SK-N-SH (cell line): ENCODE measurements around the gene EDC4. TPM values are rescaled to one million over a fixed set of nuclear protein-coding genes. Genes with fewer than 3 reads are reported as not detected.
"Not testable (repeated sequence)": the region's sequence is repeated elsewhere in the genome, so short reads cannot be mapped to it uniquely, and the experiment has no call there.

ENCODE experiments used
- CTCF ChIA-PET: fragments of 300-600, 350-600 bp; formaldehyde crosslinking; extraction: SDS; loops from one replicate; lab custom pipeline; 2021; lab: Yijun Ruan, JAX
- POLR2A ChIA-PET: fragments of 350-600 bp; sonication (Branson Sonifier 250); formaldehyde crosslinking; extraction: SDS; loops from one replicate; lab custom pipeline; 2020; ENCODE audit warnings: antibody characterized with exemption, inconsistent platforms; lab: Yijun Ruan, JAX
- DNase-seq: peaks from one replicate; pipeline ENCODE4 v3.0.0; 2012
- H2AFZ ChIP-seq: fragments of 200-600 bp; sonication (generic); 2 replicates; pipeline ENCODE4 v1.8.1; 2016; ENCODE audit warnings: antibody characterized with exemption, mild to moderate bottlenecking, low read depth
- H3F3A ChIP-seq: fragments of 200-600 bp; sonication (generic); replicated peaks from 2 replicates; pipeline ENCODE3; 2016; ENCODE audit warnings: antibody characterized with exemption, mild to moderate bottlenecking; ENCODE audit not compliant: insufficient read depth
- H3K27ac ChIP-seq, 2 experiments: fragments of 200-500 bp in 1 of 2; fragments of 200-600 bp in 1 of 2; sonication (Bioruptor generic) in 1 of 2; sonication (generic), shearing (Covaris generic) in 1 of 2; 2 replicates each; pipeline versions ENCODE4 v1.5.1 to v1.6.1; 2014 to 2016; ENCODE audit warnings: low read depth in 2 of 2, inconsistent platforms in 1 of 2, low read length in 1 of 2, mild to moderate bottlenecking in 1 of 2, mixed read lengths in 1 of 2
- H3K27me3 ChIP-seq: fragments of 200-600 bp; sonication (generic), shearing (Covaris generic); 2 replicates; pipeline ENCODE4 v1.6.1; 2016; ENCODE audit warnings: mixed run types; ENCODE audit not compliant: insufficient read depth
- H3K36me3 ChIP-seq, 2 experiments: fragments of 200-500 bp in 1 of 2; fragments of 200-600 bp in 1 of 2; sonication (Bioruptor generic) in 1 of 2; sonication (generic) in 1 of 2; replicated peaks in 1 of 2; 2 replicates each; pipeline versions ENCODE3 to v1.5.1; 2014 to 2016; ENCODE audit warnings: low read length in 1 of 2, mild to moderate bottlenecking in 1 of 2; ENCODE audit not compliant: insufficient read depth in 2 of 2, control insufficient read depth in 1 of 2
- H3K4me1 ChIP-seq, 2 experiments: fragments of 200-500 bp in 1 of 2; fragments of 200-600 bp in 1 of 2; sonication (Bioruptor generic) in 1 of 2; sonication (generic), shearing (Covaris generic) in 1 of 2; 2 replicates each; pipeline versions ENCODE4 v1.5.1 to v1.6.1; 2014 to 2016; ENCODE audit warnings: low read depth in 1 of 2, low read length in 1 of 2, mixed run types in 1 of 2; ENCODE audit not compliant: insufficient read depth in 2 of 2, control insufficient read depth in 1 of 2
- H3K4me2 ChIP-seq: fragments of 200-600 bp; sonication (generic), shearing (Covaris generic); 2 replicates; pipeline ENCODE4 v1.6.1; 2017; ENCODE audit warnings: mixed run types
- H3K4me3 ChIP-seq, 2 experiments: fragments of 200-500 bp in 1 of 2; fragments of 200-600 bp in 1 of 2; sonication (Bioruptor generic) in 1 of 2; sonication (generic), shearing (Covaris generic) in 1 of 2; 2 replicates each; pipeline versions ENCODE4 v1.5.1 to v1.8.1; 2014 to 2016; ENCODE audit warnings: low read depth in 2 of 2, inconsistent platforms in 1 of 2, low read length in 1 of 2, mild to moderate bottlenecking in 1 of 2, mixed read lengths in 1 of 2, moderate library complexity in 1 of 2
- H3K79me2 ChIP-seq: fragments of 200-600 bp; sonication (generic); 2 replicates; pipeline ENCODE4 v1.8.1; 2017; ENCODE audit warnings: mild to moderate bottlenecking; ENCODE audit not compliant: insufficient read depth
- H3K9ac ChIP-seq: fragments of 200-600 bp; sonication (generic); 2 replicates; pipeline ENCODE4 v1.6.1; 2017; ENCODE audit warnings: mixed run types
- H3K9me2 ChIP-seq: fragments of 200-600 bp; sonication (generic); 2 replicates; pipeline ENCODE4 v1.6.1; 2017; ENCODE audit warnings: mixed run types
- H3K9me3 ChIP-seq: fragments of 200-600 bp; sonication (generic); 2 replicates; pipeline ENCODE4 v1.6.1; 2017; ENCODE audit warnings: mixed run types, mild to moderate bottlenecking, moderate library complexity
- H4K20me1 ChIP-seq: fragments of 200-600 bp; sonication (generic); 2 replicates; pipeline ENCODE4 v1.6.1; 2017; ENCODE audit warnings: mild to moderate bottlenecking, mixed run types; ENCODE audit not compliant: insufficient read depth
- GABPA ChIP-seq: IDR thresholded peaks from 2 replicates; pipeline ENCODE4 v1.4.0; 2012; ENCODE audit warnings: low read depth, mild to moderate bottlenecking
- JUND ChIP-seq: IDR thresholded peaks from 2 replicates; pipeline ENCODE4 v1.4.0; 2012
- MEF2A ChIP-seq: IDR thresholded peaks from 2 replicates; pipeline ENCODE4 v1.4.0; 2012; ENCODE audit warnings: low read depth, borderline replicate concordance
- SIN3A ChIP-seq: IDR thresholded peaks from 2 replicates; pipeline ENCODE4 v1.6.1; 2012; ENCODE audit warnings: low read depth, mild to moderate bottlenecking, low read length, moderate library complexity, borderline replicate concordance
- WGBS: methylation state at CpG from one replicate; pipeline ENCODE4 v1.1.6; 2017; ENCODE audit warnings: low lambda C conversion rate; 5-methylcytosine and 5-hydroxymethylcytosine counted together
- polyA plus RNA-seq, 3 experiments: library from polyadenylated mRNA; depleted of rRNA; stranded (reverse); fragments of >200 nt; gene quantifications; 2 replicates each; pipeline ENCODE4 v1.2.3, GENCODE V29; 2012
- TF ChIP-seq, protein P1 (sequence below): IDR thresholded peaks from 2 replicates; pipeline ENCODE4 v1.4.0; 2012; ENCODE audit warnings: low read depth, borderline replicate concordance
- TF ChIP-seq, protein P2 (sequence below): fragments of 150-350 bp; IDR thresholded peaks from 2 replicates; pipeline ENCODE4 v1.6.1; 2016; ENCODE audit warnings: mild to moderate bottlenecking, low read depth, low read length
- TF ChIP-seq, protein P3 (sequence below): IDR thresholded peaks from 2 replicates; pipeline ENCODE4 v1.4.0; 2012; ENCODE audit warnings: low read depth

EDC4 gene
- polyA plus RNA-seq, 1 of the 3 experiments (the other 2 are of a cell fraction): 38.0 TPM

DNA sequence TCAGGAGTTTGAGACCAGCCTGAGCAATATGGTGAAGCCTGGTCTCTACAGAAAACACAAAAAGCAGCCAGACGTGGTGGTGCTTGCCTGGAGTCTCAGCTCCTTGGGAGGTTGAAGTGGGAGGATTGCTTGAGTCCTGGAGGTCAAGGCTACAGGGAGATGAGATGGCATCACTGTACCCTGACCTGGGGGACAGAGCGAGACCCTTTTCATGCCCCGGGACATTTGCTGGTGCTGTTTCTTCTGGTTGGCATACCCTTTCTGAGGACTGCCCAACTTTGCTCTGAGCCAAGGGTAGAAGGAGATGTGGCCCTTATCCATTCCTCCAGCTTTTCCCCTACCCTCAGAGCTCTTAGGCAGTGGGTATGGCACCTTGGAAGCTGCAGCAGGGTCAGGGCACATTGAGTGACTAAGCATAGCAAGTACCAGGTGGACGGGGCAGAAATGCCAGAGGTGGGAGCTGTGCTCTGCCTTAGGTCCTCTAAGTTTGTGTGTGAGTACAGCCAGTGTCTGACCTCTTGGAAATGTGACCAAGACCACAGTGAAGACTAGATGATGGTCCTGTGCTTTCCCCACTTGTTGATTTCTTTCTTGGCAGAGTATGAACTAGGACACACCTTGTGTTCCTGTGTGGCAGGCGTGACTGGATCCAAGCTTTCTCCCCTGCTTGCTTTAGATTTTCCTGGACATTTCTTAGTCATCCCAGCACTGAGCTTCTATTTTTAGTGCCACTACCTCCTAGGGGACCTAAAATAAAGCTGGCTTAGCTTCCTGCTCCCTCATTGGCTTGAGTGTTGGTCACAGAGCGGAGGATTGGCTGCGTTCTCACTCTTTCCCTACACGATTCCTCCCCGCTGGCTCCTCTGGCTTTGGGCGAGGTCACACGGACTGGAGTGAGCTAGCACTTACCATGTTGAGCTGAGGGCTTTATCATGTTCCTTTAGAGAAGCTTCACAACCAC is 9.9 kb upstream of the EDC4 start:
- no peak overlapping the region for H3K4me3 ChIP-seq

DNA sequence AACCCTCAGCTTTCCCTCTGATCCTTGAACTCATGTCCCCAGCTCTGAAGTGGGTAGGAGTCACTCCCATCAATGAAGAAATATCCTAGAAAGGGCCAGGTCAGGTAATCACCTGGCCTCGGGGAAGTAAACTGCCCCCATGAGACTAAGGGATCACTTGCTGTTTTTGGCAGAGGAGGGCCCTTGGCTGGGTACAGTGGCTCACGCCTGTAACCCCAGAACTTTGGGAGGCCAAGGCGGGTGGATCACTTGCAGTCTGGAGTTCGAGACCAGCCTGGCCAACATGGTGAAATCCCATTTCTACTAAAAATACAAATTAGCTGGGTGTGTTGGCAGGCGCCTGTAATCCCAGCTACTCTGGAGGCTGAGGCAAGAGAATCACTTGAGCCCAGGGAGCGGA is 8.8 kb upstream of the EDC4 start:
- not testable (repeated sequence) for H3K9me2 ChIP-seq, H3K27ac ChIP-seq, H3F3A ChIP-seq, DNase-seq, H3K4me1 ChIP-seq, H3K4me2 ChIP-seq, H3K9me3 ChIP-seq, H2AFZ ChIP-seq, H3K27me3 ChIP-seq, H3K9ac ChIP-seq, H3K4me3 ChIP-seq
- Histone ChIP-seq H4K20me1 (peaks cover 77% of the 10 kb centered on the region), H3K79me2 (peaks cover 91% of the 10 kb centered on the region), H3K36me3 (peaks cover 42 to 46% of the 10 kb centered on the region in 2 experiments)
- POLR2A ChIA-PET: interaction anchor here (0.8 kb wide), 1 partner anchor 16 kb away, joined by 3 read pairs; no protein-coding TSS in a partner anchor
- CTCF ChIA-PET: interaction anchor here (3.9 kb wide), 1 partner anchor 47 kb away, joined by 26 read pairs; no protein-coding TSS in a partner anchor
- WGBS: 95% methylated on average over 6 of the region's 6 CpGs

More for the DNA sequence above, 9.9 kb upstream of the EDC4 start:
- TF ChIP-seq MEF2A: no peak
- TF ChIP-seq, protein P1, sequence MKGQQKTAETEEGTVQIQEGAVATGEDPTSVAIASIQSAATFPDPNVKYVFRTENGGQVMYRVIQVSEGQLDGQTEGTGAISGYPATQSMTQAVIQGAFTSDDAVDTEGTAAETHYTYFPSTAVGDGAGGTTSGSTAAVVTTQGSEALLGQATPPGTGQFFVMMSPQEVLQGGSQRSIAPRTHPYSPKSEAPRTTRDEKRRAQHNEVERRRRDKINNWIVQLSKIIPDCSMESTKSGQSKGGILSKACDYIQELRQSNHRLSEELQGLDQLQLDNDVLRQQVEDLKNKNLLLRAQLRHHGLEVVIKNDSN: no peak
- no peak for TF ChIP-seq GABPA
- TF ChIP-seq JUND: no peak
- TF ChIP-seq, protein P2, sequence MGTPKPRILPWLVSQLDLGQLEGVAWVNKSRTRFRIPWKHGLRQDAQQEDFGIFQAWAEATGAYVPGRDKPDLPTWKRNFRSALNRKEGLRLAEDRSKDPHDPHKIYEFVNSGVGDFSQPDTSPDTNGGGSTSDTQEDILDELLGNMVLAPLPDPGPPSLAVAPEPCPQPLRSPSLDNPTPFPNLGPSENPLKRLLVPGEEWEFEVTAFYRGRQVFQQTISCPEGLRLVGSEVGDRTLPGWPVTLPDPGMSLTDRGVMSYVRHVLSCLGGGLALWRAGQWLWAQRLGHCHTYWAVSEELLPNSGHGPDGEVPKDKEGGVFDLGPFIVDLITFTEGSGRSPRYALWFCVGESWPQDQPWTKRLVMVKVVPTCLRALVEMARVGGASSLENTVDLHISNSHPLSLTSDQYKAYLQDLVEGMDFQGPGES: no peak
- TF ChIP-seq, protein P3, sequence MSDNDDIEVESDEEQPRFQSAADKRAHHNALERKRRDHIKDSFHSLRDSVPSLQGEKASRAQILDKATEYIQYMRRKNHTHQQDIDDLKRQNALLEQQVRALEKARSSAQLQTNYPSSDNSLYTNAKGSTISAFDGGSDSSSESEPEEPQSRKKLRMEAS: no peak
- no peak for TF ChIP-seq SIN3A
- TF ChIP-seq, all 33 proteins: peak for 0
- ChIA-PET CTCF (interaction anchor here (0.6 to 4.5 kb wide), 6 partner anchors 16 to 342 kb away, joined by 3 to 26 read pairs (median 4); partner anchors contain the start of genes CENPT and NUTF2), POLR2A (interaction anchor here (0.8 kb wide), 1 partner anchor 15 kb away, joined by 3 read pairs; no protein-coding TSS in a partner anchor)
- Histone ChIP-seq H3K4me2 (peak overlapping the region; percentile 39; the same call in 1 of the 2 replicates), H2AFZ (no peak overlapping the region), H3K9me2 (no peaks in the 10 kb centered on the region), H3K27me3 (no peaks in the 10 kb centered on the region), H3K36me3 (peaks cover 32 to 41% of the 10 kb centered on the region in 2 experiments), H3K9me3 (no peaks in the 10 kb centered on the region), H3K27ac (peak overlapping the region in 1 of 2 experiments; percentile 47; a peak in 2 of 4 replicates), H3K9ac (no peak overlapping the region), H3K79me2 (peaks cover 100% of the 10 kb centered on the region), H3F3A (peaks cover 8% of the 10 kb centered on the region), H4K20me1 (peaks cover 86% of the 10 kb centered on the region), H3K4me1 (peaks cover 2 to 8% of the 10 kb centered on the region in 2 experiments; a peak in 2 of 4 replicates)
- WGBS: 88% methylated on average over 9 of the region's 11 CpGs
- DNase-seq: no peak
